Kidney (tissue), 14 donors: ENCODE measurements around the gene GPX4. TPM values are rescaled to one million over a fixed set of nuclear protein-coding genes. Genes with fewer than 3 reads are reported as not detected.

Experiments used
- DNase-seq, 5 donors: peaks; one replicate each; pipeline ENCODE4 v3.0.0-alpha.2; 2013 to 2020
- FAIRE-seq: peaks from 2 replicates; lab custom pipeline; 2012; peaks lifted over from hg19 to GRCh38; lab: Jason Lieb, UNC
- H3K27ac ChIP-seq, 2 donors: one replicate each; pipeline ENCODE4 v1.7.0; 2013; ENCODE audit warnings: low read depth in 2 of 2, low read length in 2 of 2, inconsistent platforms in 1 of 2
- H3K27me3 ChIP-seq: one replicate; pipeline ENCODE4 v1.7.1; 2013; ENCODE audit warnings: low read length, inconsistent platforms; ENCODE audit not compliant: control insufficient read depth, insufficient read depth
- H3K36me3 ChIP-seq, 3 donors: one replicate each; pipeline versions ENCODE4 v1.7.0 to v1.7.1; 2013; ENCODE audit warnings: low read length in 3 of 3, control low read depth in 1 of 3, inconsistent platforms in 1 of 3; ENCODE audit not compliant: insufficient read depth in 3 of 3, control insufficient read depth in 2 of 3
- H3K4me1 ChIP-seq, 3 donors: one replicate each; pipeline versions ENCODE4 v1.7.0 to v1.7.1; 2013; ENCODE audit warnings: low read length in 3 of 3, inconsistent platforms in 1 of 3, low read depth in 1 of 3; ENCODE audit not compliant: control insufficient read depth in 2 of 3, insufficient read depth in 2 of 3
- H3K4me3 ChIP-seq, 3 donors: one replicate each; pipeline versions ENCODE4 v1.7.0 to v1.8.1; 2013; ENCODE audit warnings: low read length in 3 of 3, control low read depth in 1 of 3, inconsistent platforms in 1 of 3
- H3K9ac ChIP-seq, 3 donors: one replicate each; pipeline versions ENCODE4 v1.7.0 to v1.7.1; 2013; ENCODE audit warnings: low read length in 3 of 3, control low read depth in 1 of 3, inconsistent platforms in 1 of 3
- H3K9me3 ChIP-seq, 3 donors: one replicate each; pipeline versions ENCODE4 v1.7.0 to v1.7.1; 2013; ENCODE audit warnings: low read length in 3 of 3, control low read depth in 1 of 3, inconsistent platforms in 1 of 3; ENCODE audit not compliant: control insufficient read depth in 2 of 3, insufficient read depth in 1 of 3
- intact Hi-C: fragments of 100-400 bp; cut with DNase I; formaldehyde crosslinking; loops from one replicate; pipeline ENCODE4 v1.11.1; 2022
- polyA plus RNA-seq: library from polyadenylated mRNA; stranded (reverse); fragments of 350-450 nt; fragmentation: Illumina TruSeq; extraction: RNeasy Lipid Tissue Mini Kit (QIAGEN cat#74804); gene quantifications from one replicate; pipeline ENCODE4 v1.2.3, GENCODE V29; 2014; ENCODE audit warnings: low read depth, low replicate concordance; ENCODE audit not compliant: insufficient read depth
- total RNA-seq: library from RNA; stranded (reverse); fragmentation: NEBNext Ultra II Directional; extraction: Animal tissue kit (Norgen Biotek cat#: 25700); gene quantifications from one replicate; pipeline ENCODE4 v1.2.1, GENCODE V29; 2021
- TF ChIP-seq, protein P1 (sequence below): IDR thresholded peaks from 3 replicates; pipeline ENCODE4 v1.5.1; 2012; ENCODE audit warnings: mild to moderate bottlenecking, moderate library complexity, borderline replicate concordance; ENCODE audit not compliant: insufficient read depth; ENCODE audit errors: extremely low read depth
- donor health status: control.
- donor health status: control.
- donor health status: control.
- donor health status: control.
- donor health status: control.
- donor health status: DM: yes; HTN: yes; CAD: no.
- donor health status: Normal renal cell carcinoma (clear cell type).

Gene GPX4
- total and polyA plus RNA-seq, 2 donors from 2014 or later, result 268 to 966 TPM

DNA sequence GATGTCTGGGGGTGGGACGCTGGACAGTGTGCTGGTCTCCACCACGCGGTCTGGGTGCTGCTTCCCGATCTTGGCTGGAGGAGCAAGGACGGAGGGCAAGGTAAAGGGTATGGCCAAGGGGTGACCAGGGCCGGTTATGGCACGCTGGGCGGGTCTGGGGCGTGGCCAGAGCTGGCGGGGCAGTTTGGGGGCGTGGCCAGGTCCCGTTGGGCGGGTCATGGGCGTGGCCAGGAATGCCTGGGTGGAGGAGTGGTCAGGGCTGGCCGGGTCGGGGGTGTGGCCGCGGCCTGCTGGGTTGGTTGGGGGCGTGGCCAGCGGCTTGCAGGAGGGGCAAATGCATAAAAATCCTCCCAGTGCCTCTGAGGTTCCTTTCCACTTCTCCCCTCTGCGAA, 19.2 kb downstream of the GPX4 start:
- intact Hi-C loops, result loop anchor here (10.0 kb wide), 1 partner anchor 62 kb away; no protein-coding TSS in a partner anchor
- H3K9me3 ChIP-seq, result no peaks in the 10 kb centered on the region
- no peak overlapping the region for H3K4me3 ChIP-seq
- H3K9ac ChIP-seq, result no peak overlapping the region
- peaks cover 0 to 4% (median 0%) of the 10 kb centered on the region in 3 donors for H3K4me1 ChIP-seq
- FAIRE-seq (no peak), DNase-seq (peak; percentile 46 to 94 (median 72))
- no peaks in the 10 kb centered on the region for H3K27me3 ChIP-seq
- H3K27ac ChIP-seq, result no peak overlapping the region
- H3K36me3 ChIP-seq, result peaks cover 0 to 31% (median 11%) of the 10 kb centered on the region in 3 donors
- TF ChIP-seq, protein P1, sequence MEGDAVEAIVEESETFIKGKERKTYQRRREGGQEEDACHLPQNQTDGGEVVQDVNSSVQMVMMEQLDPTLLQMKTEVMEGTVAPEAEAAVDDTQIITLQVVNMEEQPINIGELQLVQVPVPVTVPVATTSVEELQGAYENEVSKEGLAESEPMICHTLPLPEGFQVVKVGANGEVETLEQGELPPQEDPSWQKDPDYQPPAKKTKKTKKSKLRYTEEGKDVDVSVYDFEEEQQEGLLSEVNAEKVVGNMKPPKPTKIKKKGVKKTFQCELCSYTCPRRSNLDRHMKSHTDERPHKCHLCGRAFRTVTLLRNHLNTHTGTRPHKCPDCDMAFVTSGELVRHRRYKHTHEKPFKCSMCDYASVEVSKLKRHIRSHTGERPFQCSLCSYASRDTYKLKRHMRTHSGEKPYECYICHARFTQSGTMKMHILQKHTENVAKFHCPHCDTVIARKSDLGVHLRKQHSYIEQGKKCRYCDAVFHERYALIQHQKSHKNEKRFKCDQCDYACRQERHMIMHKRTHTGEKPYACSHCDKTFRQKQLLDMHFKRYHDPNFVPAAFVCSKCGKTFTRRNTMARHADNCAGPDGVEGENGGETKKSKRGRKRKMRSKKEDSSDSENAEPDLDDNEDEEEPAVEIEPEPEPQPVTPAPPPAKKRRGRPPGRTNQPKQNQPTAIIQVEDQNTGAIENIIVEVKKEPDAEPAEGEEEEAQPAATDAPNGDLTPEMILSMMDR, result no peak

- intact Hi-C loops, result loop anchor here (10.0 kb wide), 1 partner anchor 61 kb away; no protein-coding TSS in a partner anchor
- H3K4me3 ChIP-seq, result no peak overlapping the region
These were observed 19.6 kb downstream of the GPX4 start for GRCh38 chr19:1123381-1123780.

GRCh38 chr19:1123885-1124677, 20.3 kb downstream of the GPX4 start:
- intact Hi-C loops, result loop anchor here (10.0 kb wide), 1 partner anchor 61 kb away; no protein-coding TSS in a partner anchor
- Histone ChIP-seq H3K27me3 (no peaks in the 10 kb centered on the region), H3K27ac (no peak overlapping the region), H3K4me1 (peaks cover 0 to 4% (median 0%) of the 10 kb centered on the region in 3 donors), H3K4me3 (no peak overlapping the region), H3K9me3 (no peaks in the 10 kb centered on the region), H3K36me3 (peaks cover 0 to 30% (median 9%) of the 10 kb centered on the region in 3 donors), H3K9ac (no peak overlapping the region)
- DNase-seq, result peak in 2 of 5 donors; percentile 74 to 78
- no peak for FAIRE-seq
- TF ChIP-seq, protein P1, result no peak

More at GRCh38 chr19:1123381-1123780, 19.6 kb downstream of the GPX4 start:
- FAIRE-seq (no peak), DNase-seq (peak in 1 of 5 donors; percentile 75)
- H3K9me3 ChIP-seq, result no peaks in the 10 kb centered on the region
- H3K27ac ChIP-seq, result no peak overlapping the region
- H3K27me3 ChIP-seq, result no peaks in the 10 kb centered on the region
- no peak overlapping the region for H3K9ac ChIP-seq
- peaks cover 0 to 4% (median 0%) of the 10 kb centered on the region in 3 donors for H3K4me1 ChIP-seq
- TF ChIP-seq, protein P1, result no peak
- H3K36me3 ChIP-seq, result peaks cover 0 to 31% (median 11%) of the 10 kb centered on the region in 3 donors
